Measurements from ENCODE around the gene FGFR2.

Gene FGFR2

DNA sequence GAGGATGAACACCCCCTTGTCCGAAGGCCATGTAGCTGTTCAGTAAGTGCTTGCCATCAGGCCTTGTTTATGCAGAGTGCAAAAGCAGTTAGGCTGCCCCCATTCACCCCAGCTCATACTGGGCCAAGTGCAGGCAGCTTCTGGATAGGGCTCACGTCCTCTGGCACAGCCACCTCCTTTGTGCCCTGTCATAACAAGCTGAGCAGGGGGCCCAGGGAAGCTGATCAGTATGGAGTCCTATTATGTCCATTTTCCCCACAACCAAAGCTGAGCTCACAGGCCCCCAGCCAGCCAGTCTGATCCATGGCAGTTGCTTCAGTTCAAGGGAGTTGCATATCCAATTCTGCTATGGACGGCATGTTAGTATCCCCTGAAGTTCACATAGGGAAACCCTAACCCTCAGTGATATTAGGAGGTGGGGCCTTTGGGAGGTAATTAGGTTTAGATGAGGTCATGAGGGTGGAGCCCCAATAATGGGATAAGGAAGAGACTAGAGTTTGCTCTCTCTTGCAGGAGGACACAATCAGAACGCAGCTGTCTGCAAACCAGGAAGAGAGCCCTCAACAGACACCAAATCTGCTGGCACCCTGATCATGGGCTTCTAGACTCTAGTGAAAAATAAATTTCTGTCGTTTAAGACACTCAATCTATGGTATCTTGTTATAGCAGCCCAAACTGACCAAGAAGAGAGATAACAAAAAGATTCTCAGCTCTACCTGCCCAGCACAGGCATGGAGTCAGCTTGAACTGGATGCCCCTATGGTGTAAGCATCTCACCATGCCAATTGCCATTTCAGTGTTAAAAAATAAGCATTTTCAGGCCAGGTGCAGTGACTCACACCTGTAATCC, 155.9 kb downstream of the FGFR2 start:
- no peak for FAIRE-seq

DNA sequence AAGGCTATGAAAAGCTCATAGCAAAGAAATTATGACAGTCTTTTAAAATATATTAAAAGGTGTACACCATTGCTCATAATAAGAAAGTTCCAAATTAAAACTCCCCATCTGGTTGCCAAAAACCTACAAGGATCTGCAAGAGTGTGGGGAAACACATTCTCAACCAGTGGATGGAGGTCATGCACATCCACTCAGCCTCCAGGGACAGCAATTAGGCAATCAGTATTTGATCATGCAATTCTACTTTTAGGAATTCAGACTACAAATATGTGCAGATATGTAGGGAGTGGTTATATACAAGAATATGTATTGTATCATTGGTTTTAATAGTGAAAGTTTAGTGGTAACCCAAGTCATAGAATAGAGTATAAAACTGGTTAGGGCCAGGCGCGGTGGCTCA, 157.8 kb downstream of the FGFR2 start:
- no peak for FAIRE-seq

DNA sequence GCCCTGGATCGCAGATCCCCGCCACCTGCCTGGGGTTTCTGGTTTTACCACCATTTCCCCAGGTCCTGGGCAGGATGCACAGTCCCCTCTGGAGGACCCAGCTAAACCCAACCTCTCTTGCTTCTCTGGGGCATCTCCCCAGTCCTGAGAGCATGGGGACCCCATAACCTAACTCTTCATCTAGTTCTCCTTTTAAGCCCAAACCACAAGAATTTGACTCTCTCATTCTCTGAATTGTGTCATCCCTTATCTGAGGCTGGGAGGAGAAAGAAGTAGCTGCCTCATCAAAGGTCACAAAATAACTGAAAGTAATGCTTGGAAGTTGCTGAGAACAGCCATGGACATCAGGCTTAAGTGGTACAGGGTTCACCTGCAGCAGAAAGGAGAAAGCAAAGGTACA, 159.9 kb downstream of the FGFR2 start:
- FAIRE-seq, result no peak

DNA sequence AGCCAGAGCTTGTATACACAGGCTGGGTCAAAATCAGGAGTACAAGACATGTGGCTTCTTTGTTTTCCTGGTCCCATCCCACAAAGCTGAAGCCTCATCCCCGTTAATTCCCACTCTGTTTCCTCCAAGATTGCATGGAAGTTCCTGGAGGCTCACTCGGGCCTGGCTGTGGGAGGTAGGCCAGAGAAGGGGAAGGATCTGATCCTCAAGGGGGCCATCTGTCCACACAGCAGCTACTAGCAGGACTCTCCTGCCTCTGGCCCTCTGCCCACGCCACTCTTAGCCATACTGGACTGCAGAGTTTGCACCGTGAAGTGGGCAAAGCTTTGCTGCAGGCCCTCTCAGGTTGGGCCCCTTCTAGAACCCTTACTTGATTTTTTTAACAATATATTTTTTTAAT, 160.6 kb downstream of the FGFR2 start:
- no peak for FAIRE-seq

DNA sequence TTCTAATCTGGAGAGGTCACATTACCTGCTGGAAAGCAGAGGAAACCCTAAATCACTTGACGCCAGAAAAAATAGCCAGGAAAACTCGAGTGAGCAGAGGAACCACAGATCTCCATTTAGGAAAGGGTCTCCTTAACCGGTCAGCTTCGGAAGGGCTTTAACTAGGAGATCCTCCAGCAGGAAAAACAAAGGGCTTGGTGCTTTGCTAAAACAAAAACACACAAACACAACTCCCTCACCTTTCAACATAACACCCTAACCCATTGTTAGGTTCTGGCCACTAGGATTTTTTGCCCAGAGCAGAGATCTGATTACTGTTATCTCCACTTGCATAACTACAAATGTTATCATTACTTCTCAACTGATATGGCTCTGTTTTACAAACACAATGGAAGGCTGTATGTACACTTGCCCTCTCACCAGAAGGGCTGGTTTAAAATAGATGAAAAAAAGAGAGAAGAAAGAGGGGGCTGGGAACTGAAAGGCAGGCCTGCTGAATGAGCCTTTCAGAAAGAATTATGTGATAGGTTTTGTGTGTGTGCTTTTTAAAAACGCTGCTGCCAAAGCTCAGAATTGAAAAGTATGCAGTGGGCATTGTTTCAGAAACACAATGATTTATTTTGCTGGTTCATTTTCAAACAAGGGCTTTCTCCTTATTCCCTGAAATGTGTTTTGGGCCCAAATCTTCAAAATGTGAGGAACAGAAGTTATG, 161.5 kb downstream of the FGFR2 start:
- no peak for FAIRE-seq

DNA sequence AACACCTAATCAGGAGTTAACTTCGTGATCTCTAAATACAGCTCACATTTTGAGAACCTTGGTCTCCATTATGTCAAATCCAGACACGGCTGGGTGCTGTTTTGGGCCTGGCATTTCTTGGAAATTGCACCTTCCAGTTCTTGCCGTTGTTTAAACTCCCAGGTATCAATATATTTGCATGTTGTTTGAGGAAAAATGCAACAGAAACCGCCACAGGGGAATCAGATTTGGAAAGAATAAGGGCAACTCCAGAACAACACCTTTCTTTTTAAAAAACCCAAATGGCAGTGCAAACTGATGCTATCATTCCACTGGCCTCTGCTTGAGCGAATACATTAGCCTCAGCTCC, 162.0 kb downstream of the FGFR2 start:
- FAIRE-seq, result no peak

DNA sequence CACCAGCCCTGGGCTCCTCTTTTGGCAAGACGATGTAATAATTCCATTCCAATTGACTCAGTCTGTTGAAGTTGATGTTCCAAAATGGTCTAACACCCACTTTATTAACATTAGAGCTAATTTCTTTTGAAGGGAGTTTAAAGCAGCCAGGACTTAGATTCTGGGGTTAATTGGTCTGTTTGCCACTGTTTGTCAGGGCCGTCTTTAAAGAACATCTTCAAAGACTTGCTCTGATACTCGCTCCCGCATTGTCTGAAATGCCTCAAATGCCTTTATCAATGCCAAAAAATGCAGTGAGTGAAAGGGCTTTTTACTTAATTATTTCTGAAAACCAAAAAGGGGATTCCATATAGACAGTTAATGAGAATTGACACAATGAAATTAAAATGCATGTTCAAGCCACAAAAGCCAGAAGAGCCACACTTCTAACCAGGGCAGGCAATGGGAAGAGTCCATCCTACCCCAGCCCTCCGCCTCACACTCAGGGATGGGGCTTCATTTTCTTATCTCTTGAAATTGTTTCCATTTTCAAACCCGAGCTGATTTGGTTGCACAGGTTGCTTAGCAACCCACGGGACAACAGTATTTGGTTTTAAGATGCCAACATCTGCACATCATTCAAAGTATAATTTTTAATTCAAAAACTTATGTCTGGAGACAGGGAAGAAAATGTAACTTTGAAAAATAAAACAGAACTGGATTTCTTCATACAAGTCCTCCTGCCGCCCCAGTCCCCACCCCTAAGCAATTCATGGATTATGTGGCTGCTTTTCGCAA, 163.0 kb downstream of the FGFR2 start:
- no peak for FAIRE-seq

DNA sequence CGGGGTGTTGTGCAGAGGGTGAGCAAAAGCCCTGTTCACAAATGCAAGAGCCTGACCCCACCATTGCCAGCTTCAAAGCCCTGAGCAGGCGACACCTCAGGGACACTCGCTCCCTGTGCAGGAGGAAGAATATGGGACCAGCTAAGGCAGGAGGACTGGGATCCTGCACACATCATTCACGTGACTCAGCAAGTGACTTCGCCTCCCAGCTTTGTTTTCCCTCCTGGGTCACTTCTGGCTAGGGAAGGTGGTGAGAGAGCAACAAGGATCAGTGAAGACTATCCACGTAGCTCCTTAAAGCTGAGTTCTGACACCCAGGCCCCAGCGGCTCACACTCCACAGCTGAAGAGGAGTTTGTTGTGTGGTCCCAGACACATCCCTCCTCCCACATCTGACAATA, 164.3 kb downstream of the FGFR2 start:
- no peak for FAIRE-seq

DNA sequence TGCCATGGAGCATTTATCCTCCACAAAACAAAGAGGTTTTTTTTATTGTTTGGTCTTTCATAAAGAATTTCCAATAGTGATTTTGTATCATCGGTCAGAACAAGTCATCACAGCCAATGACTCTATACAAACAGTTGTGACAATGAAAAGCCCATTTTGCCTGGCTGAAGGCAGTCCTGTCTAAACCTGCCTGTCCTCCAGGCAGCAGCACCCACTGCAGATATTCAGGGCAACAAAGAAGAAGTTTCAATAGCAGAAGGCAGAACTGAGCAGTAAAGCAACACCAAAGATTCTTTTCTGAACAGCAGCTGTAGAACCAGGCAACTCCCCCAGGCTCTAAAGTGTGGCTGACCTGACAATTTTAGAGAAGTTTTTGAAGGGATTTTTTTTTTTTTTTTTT, 169.4 kb downstream of the FGFR2 start:
- no peak for FAIRE-seq
